MM.1S (cell line): ENCODE results near the gene PERM1.
A peak's percentile ranks its signal among the peaks of the same experiment; 100 is the strongest.

Experiments
- DNase-seq: peaks from one replicate; pipeline ENCODE4 v3.0.0-alpha.2; 2015
- H2AFZ ChIP-seq: fragments of 300-600 bp; sonication (generic); 2 replicates; pipeline ENCODE4 v1.6.0; 2016; ENCODE audit warnings: antibody characterized with exemption, low read length
- H3F3A ChIP-seq: fragments of 300-600 bp; sonication (generic); 2 replicates; pipeline ENCODE4 v1.6.1; 2016; ENCODE audit warnings: mild to moderate bottlenecking, antibody characterized with exemption, low read length, moderate library complexity, mixed read lengths; ENCODE audit not compliant: insufficient read depth
- H3K27ac ChIP-seq: fragments of 300-600 bp; sonication (generic); 2 replicates; pipeline ENCODE4 v1.5.1; 2016; ENCODE audit warnings: mild to moderate bottlenecking, low read length
- H3K27me3 ChIP-seq: fragments of 300-600 bp; sonication (generic); replicated peaks from 2 replicates; pipeline ENCODE4 v1.6.0; 2016; ENCODE audit warnings: low read length; ENCODE audit not compliant: insufficient read depth
- H3K36me3 ChIP-seq: fragments of 300-600 bp; sonication (generic); replicated peaks from 2 replicates; pipeline ENCODE4 v1.6.1; 2016; ENCODE audit warnings: mild to moderate bottlenecking, low read length, mixed read lengths; ENCODE audit not compliant: insufficient read depth
- H3K4me1 ChIP-seq: fragments of 300-600 bp; sonication (generic); 2 replicates; pipeline ENCODE4 v1.6.1; 2016; ENCODE audit warnings: low read length, mixed read lengths
- H3K4me2 ChIP-seq: fragments of 300-600 bp; sonication (generic); 2 replicates; pipeline ENCODE4 v1.6.0; 2016; ENCODE audit warnings: low read depth, low read length
- H3K4me3 ChIP-seq: fragments of 300-600 bp; sonication (generic); 2 replicates; pipeline ENCODE4 v1.5.1; 2016; ENCODE audit warnings: low read length, mixed read lengths
- H3K79me2 ChIP-seq: fragments of 300-600 bp; sonication (generic); 2 replicates; pipeline ENCODE4 v1.6.1; 2016; ENCODE audit warnings: mixed run types, low read length, mixed read lengths
- H3K9ac ChIP-seq: fragments of 300-600 bp; sonication (generic); 2 replicates; pipeline ENCODE4 v1.6.1; 2016; ENCODE audit warnings: low read length, mixed read lengths
- H3K9me2 ChIP-seq: fragments of 300-600 bp; sonication (generic); replicated peaks from 2 replicates; pipeline ENCODE4 v1.6.1; 2016; ENCODE audit warnings: mild to moderate bottlenecking, low read length, mixed read lengths; ENCODE audit not compliant: insufficient read depth
- H3K9me3 ChIP-seq: fragments of 300-600 bp; sonication (generic); replicated peaks from 2 replicates; pipeline ENCODE4 v1.6.1; 2016; ENCODE audit warnings: mild to moderate bottlenecking, low read length, mixed read lengths; ENCODE audit not compliant: insufficient read depth
- H4K20me1 ChIP-seq: fragments of 300-600 bp; sonication (generic); 2 replicates; pipeline ENCODE4 v1.6.1; 2016; ENCODE audit warnings: mild to moderate bottlenecking, low read length, moderate library complexity, mixed read lengths; ENCODE audit not compliant: insufficient read depth
- EZH2 ChIP-seq: fragments of 300-600 bp; sonication (generic); optimal IDR thresholded peaks from 2 replicates; pipeline ENCODE3; 2017; ENCODE audit warnings: low read depth, mild to moderate bottlenecking, antibody characterized with exemption, low read length, mixed read lengths
- EZH2phosphoT487 ChIP-seq: fragments of 300-600 bp; sonication (generic); IDR thresholded peaks from 2 replicates; pipeline ENCODE4 v1.6.1; 2018; ENCODE audit warnings: antibody characterized with exemption, low read length
- TF ChIP-seq, protein P1 (sequence below): fragments of 300-600 bp; sonication (generic); IDR thresholded peaks from 2 replicates; pipeline ENCODE4 v1.5.1; 2016; ENCODE audit warnings: antibody characterized with exemption, low read length, mixed read lengths

Gene PERM1

DNA sequence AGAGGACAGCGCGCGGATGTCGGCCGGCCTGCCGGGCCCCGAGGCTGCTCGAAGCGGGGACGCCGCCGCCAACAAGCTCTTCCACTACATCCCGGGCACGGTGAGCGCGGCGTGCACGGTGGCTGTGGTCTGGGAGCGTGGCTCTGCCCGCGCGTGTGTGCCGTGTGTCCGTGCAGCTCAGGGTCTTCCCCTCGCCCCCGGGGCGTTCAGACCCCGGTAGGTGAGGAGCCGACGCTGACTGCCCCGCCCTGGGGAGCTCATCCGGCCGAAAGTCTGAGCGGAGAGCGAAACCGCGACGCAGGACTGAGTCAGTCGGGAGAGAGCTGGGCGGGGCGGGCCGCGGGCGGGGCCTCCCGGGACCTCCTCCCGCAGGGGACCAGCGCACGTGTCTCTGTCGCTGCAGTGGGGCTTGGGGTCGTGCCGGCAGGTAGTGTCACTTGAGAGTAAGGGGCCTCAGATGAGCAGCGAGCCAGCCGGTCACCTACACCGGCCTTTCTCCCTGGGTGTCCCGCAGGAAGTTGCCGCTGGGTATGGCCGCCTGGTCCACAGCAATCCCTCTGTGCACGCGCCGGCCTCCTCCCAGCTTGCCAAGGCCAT lies 15.1 kb downstream of the PERM1 start:
- peak overlapping the region; percentile 70 for H3K27ac ChIP-seq

DNA sequence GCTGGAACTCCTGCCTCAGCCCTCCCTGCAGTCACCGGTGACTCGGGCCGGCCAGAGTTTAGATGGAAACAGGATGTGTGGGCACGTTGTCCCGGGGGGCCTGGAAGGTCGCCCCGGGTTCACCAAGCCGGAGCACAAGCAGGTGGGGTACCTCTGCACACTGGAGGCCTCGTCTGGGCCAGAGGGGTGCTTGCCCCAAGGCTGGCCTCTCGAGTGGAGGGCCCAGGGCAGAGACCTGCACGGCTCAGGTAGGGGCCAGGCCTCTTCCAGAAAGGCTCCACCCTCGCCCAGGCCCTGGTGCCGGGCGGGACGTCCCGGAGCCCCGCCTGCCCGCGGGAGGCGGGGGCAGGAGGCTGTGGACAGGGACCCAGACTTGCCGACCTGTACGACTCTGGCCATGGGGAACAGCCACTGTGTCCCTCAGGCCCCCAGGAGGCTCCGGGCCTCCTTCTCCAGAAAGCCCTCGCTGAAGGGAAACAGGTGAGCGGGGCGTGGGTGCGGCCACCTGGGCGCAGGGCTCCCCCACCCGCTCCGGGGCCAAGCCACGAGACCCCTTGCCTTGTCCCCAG lies 15.7 kb downstream of the PERM1 start, which contains the start of gene PLEKHN1:
Gene PLEKHN1 (plus strand): TSS at position 348 of the 569 bp plus-strand sequence. CDS start 50 bp downstream, at position 398.
- Histone ChIP-seq H3K36me3 (no peaks in the 10 kb centered on the region), H3K4me3 (peak within 1 kb of the TSS; percentile 89), H4K20me1 (no peaks in the 10 kb centered on the region), H3K4me2 (peak within 1 kb of the TSS; percentile 100), H3K27ac (peak within 1 kb of the TSS; percentile 70), H3K9me3 (no peaks in the 10 kb centered on the region), H3K27me3 (no peaks in the 10 kb centered on the region), H3F3A (peaks cover 4% of the 10 kb centered on the region; the same call in 1 of the 2 replicates), H3K4me1 (peaks cover 9% of the 10 kb centered on the region), H3K9ac (peak within 1 kb of the TSS; percentile 60; the same call in 1 of the 2 replicates), H3K79me2 (no peaks in the 10 kb centered on the region), H3K9me2 (no peaks in the 10 kb centered on the region), H2AFZ (peak within 1 kb of the TSS; percentile 92)
- DNase-seq = peak; percentile 42
- TF ChIP-seq, protein P1, sequence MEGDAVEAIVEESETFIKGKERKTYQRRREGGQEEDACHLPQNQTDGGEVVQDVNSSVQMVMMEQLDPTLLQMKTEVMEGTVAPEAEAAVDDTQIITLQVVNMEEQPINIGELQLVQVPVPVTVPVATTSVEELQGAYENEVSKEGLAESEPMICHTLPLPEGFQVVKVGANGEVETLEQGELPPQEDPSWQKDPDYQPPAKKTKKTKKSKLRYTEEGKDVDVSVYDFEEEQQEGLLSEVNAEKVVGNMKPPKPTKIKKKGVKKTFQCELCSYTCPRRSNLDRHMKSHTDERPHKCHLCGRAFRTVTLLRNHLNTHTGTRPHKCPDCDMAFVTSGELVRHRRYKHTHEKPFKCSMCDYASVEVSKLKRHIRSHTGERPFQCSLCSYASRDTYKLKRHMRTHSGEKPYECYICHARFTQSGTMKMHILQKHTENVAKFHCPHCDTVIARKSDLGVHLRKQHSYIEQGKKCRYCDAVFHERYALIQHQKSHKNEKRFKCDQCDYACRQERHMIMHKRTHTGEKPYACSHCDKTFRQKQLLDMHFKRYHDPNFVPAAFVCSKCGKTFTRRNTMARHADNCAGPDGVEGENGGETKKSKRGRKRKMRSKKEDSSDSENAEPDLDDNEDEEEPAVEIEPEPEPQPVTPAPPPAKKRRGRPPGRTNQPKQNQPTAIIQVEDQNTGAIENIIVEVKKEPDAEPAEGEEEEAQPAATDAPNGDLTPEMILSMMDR = no peak
- TF ChIP-seq EZH2 (no peak), EZH2phosphoT487 (no peak)

More for the DNA sequence above, 15.1 kb downstream of the PERM1 start:
- Histone ChIP-seq H3K36me3 (no peaks in the 10 kb centered on the region), H3K9me3 (no peaks in the 10 kb centered on the region), H3F3A (peaks cover 4% of the 10 kb centered on the region; the same call in 1 of the 2 replicates), H3K27me3 (no peaks in the 10 kb centered on the region), H3K4me3 (peak overlapping the region; percentile 89), H2AFZ (peak overlapping the region; percentile 92), H3K4me2 (peak overlapping the region; percentile 100), H3K79me2 (no peaks in the 10 kb centered on the region), H4K20me1 (no peaks in the 10 kb centered on the region), H3K9ac (peak overlapping the region; percentile 60; the same call in 1 of the 2 replicates), H3K9me2 (no peaks in the 10 kb centered on the region), H3K4me1 (peaks cover 9% of the 10 kb centered on the region)
- DNase-seq = peak; percentile 79
- TF ChIP-seq, protein P1 = no peak
- no peak for TF ChIP-seq EZH2
- no peak for TF ChIP-seq EZH2phosphoT487

DNA sequence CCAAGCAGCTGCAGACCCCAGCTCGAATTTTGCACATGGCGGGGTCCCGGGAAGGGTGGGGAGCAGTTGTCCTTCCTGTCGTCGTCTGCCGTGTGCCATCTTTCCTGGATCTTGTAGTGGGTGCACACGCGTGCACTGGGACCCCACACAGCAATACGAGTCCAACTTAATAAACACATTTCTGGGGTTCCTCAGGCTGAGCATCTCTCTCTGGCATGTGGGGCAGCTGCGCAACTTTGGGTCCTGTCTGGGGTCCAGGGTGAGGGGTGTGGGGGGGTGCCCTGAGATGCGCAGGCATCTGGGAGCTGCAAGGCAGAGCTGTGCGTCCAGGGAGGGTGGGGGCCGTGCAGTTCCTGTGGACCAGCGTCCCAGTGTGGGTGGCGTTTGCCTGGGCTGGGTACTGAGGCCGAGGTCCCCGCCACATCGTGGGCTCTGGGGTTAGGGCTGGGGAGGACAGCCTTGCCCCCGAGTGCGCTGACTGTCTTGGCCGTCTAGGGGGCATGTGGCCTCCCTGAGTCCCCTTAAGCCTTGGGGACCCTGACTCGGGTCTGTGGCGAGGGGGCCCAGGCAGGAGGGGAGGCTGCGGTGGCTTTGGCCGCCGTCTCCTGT lies 16.3 kb downstream of the PERM1 start:
- Histone ChIP-seq H3K4me3 (peak overlapping the region; percentile 89; the same call in 1 of the 2 replicates), H3K4me1 (peaks cover 9% of the 10 kb centered on the region), H3K27me3 (no peaks in the 10 kb centered on the region), H3K27ac (no peak overlapping the region), H3K4me2 (peak overlapping the region; percentile 100; the same call in 1 of the 2 replicates), H3K9me3 (no peaks in the 10 kb centered on the region), H3K9ac (peak overlapping the region; percentile 60; the same call in 1 of the 2 replicates), H3K9me2 (no peaks in the 10 kb centered on the region), H3F3A (peaks cover 4% of the 10 kb centered on the region; the same call in 1 of the 2 replicates), H4K20me1 (no peaks in the 10 kb centered on the region), H3K36me3 (no peaks in the 10 kb centered on the region), H3K79me2 (no peaks in the 10 kb centered on the region), H2AFZ (peak overlapping the region; percentile 92)
- TF ChIP-seq EZH2phosphoT487 (no peak), EZH2 (no peak)
- no peak for DNase-seq
